A673 (cell line): ENCODE results near the gene P2RY1. TPM values are rescaled to one million over a fixed set of nuclear protein-coding genes. Genes with fewer than 3 reads are reported as not detected.

Experiments used
- BruUV-seq: library from RNA; stranded (reverse); fragments of 400-500 nt; replicated peaks from 2 replicates; lab custom pipeline; 2021; lab: Mats Ljungman, UMichigan
- CTCF ChIA-PET: fragments of 300-600 bp; sonication (Branson Sonifier 250); formaldehyde crosslinking; loops from one replicate; lab custom pipeline; 2022; ENCODE audit warnings: antibody characterized with exemption; lab: Charles Lee
- POLR2A ChIA-PET: fragments of 300-600 bp; sonication (Branson Sonifier 250); formaldehyde crosslinking; loops from one replicate; lab custom pipeline; 2022; ENCODE audit warnings: antibody characterized with exemption; ENCODE audit not compliant: low non-redundant PET; lab: Charles Lee
- DNase-seq: peaks from one replicate; pipeline ENCODE4 v3.0.0-alpha.2; 2015; ENCODE audit warnings: low spot score
- H3K27ac ChIP-seq: fragments of 200-600 bp; sonication (generic); 2 replicates; pipeline ENCODE4 v1.5.1; 2016; ENCODE audit warnings: mixed run types, low read depth, mild to moderate bottlenecking, mixed read lengths, antibody characterized with exemption, low read length; ENCODE audit not compliant: poor library complexity, severe bottlenecking
- H3K27me3 ChIP-seq: fragments of 200-600 bp; sonication (generic); replicated peaks from 2 replicates; pipeline ENCODE4 v1.6.1; 2017; ENCODE audit warnings: mixed run types, low read depth, mild to moderate bottlenecking, mixed read lengths, antibody characterized with exemption, low read length; ENCODE audit not compliant: insufficient read depth, poor library complexity
- H3K36me3 ChIP-seq: fragments of 200-600 bp; sonication (generic); 2 replicates; pipeline ENCODE4 v1.6.1; 2016; ENCODE audit warnings: mixed run types, mild to moderate bottlenecking, mixed read lengths, antibody characterized with exemption, low read length; ENCODE audit not compliant: insufficient read depth, poor library complexity, severe bottlenecking
- H3K4me1 ChIP-seq: fragments of 200-600 bp; sonication (generic); 2 replicates; pipeline ENCODE4 v1.6.1; 2017; ENCODE audit warnings: mixed run types, mild to moderate bottlenecking, mixed read lengths, antibody characterized with exemption, low read length; ENCODE audit not compliant: insufficient read depth, poor library complexity, severe bottlenecking
- H3K4me3 ChIP-seq: fragments of 200-600 bp; sonication (generic); 2 replicates; pipeline ENCODE4 v1.5.1; 2016; ENCODE audit warnings: low read depth, mixed run types, mild to moderate bottlenecking, mixed read lengths, low read length; ENCODE audit not compliant: poor library complexity, severe bottlenecking
- H3K9me3 ChIP-seq: fragments of 200-600 bp; sonication (generic); 2 replicates; pipeline ENCODE4 v1.6.1; 2016; ENCODE audit warnings: mixed run types, low read depth, mild to moderate bottlenecking, mixed read lengths, antibody characterized with exemption, low read length; ENCODE audit not compliant: poor library complexity, severe bottlenecking
- EZH2 ChIP-seq: fragments of 200-600 bp; sonication (generic); IDR thresholded peaks from 2 replicates; pipeline ENCODE4 v1.6.1; 2017; ENCODE audit warnings: borderline replicate concordance, low read depth, mild to moderate bottlenecking, mixed read lengths, antibody characterized with exemption, low read length; ENCODE audit not compliant: poor library complexity, severe bottlenecking
- intact Hi-C: fragments of 100-400 bp; cut with micrococcal nuclease; formaldehyde crosslinking; loops from one replicate; pipeline ENCODE4 v1.10.0; 2022; ENCODE audit not compliant: unreplicated experiment
- total RNA-seq: library from RNA; stranded (reverse); gene quantifications from 2 replicates; pipeline ENCODE4 v1.2.3, GENCODE V29; 2021
- TF ChIP-seq, protein P1 (sequence below): fragments of 300-800, 200-600 bp; sonication (generic); conservative IDR thresholded peaks from 2 replicates; pipeline ENCODE4 v1.5.1; 2017; ENCODE audit warnings: low read depth, mild to moderate bottlenecking, antibody characterized with exemption, low read length, moderate library complexity, mixed read lengths

Gene P2RY1
- total RNA-seq, 1 experiment from 2014 or later: 14.0 TPM

DNA sequence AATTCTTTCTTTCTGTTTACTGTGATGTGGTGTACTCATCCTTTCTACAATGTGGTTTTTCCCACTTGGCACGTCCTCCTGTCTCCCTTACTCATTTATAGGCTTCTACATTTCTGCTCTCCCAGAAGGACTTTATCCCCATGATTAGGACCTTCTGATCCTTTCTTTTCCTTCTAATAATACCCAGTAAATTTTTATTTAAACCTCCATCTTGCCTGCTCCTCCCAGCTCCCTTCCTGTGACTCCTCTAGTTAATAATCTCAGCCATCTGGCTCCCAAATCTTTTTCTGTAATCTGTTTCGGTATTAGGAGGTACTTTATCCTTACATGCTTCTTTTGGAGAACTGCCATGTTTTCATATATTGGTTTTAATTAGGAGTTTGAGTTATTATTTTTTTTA, 11.2 kb upstream of the P2RY1 start:
- DNase-seq: no peak
- Histone ChIP-seq H3K9me3 (no peaks in the 10 kb centered on the region), H3K4me3 (no peak overlapping the region), H3K27ac (no peak overlapping the region), H3K4me1 (peaks cover 34% of the 10 kb centered on the region), H3K36me3 (no peaks in the 10 kb centered on the region), H3K27me3 (no peaks in the 10 kb centered on the region)
- ChIA-PET CTCF (no interaction called here), POLR2A (no interaction called here)
- intact Hi-C loops: no loop called here
- TF ChIP-seq, protein P1, sequence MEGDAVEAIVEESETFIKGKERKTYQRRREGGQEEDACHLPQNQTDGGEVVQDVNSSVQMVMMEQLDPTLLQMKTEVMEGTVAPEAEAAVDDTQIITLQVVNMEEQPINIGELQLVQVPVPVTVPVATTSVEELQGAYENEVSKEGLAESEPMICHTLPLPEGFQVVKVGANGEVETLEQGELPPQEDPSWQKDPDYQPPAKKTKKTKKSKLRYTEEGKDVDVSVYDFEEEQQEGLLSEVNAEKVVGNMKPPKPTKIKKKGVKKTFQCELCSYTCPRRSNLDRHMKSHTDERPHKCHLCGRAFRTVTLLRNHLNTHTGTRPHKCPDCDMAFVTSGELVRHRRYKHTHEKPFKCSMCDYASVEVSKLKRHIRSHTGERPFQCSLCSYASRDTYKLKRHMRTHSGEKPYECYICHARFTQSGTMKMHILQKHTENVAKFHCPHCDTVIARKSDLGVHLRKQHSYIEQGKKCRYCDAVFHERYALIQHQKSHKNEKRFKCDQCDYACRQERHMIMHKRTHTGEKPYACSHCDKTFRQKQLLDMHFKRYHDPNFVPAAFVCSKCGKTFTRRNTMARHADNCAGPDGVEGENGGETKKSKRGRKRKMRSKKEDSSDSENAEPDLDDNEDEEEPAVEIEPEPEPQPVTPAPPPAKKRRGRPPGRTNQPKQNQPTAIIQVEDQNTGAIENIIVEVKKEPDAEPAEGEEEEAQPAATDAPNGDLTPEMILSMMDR: no peak
- no peak for TF ChIP-seq EZH2
- no TSS peak for BruUV-seq

DNA sequence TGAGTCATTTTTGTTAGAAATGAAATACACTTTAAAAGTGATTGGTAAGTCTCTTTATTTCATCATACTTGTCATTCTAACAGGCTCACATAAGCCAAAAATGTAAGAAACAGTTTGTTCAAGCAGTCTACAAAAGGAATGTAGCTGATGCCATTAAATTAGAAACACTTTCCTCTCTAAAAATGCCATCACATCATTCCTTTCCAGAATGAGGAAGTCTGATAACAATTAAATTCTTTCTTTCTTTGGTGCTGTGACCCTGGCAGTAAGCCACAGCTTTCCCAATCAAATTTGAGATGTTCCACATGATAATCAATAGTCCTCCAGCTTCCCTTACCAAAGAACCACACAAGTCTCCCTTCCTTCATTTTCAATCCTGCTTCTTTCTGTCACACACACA, 9.4 kb upstream of the P2RY1 start:
- intact Hi-C loops: no loop called here
- CTCF ChIA-PET: no interaction called here

DNA sequence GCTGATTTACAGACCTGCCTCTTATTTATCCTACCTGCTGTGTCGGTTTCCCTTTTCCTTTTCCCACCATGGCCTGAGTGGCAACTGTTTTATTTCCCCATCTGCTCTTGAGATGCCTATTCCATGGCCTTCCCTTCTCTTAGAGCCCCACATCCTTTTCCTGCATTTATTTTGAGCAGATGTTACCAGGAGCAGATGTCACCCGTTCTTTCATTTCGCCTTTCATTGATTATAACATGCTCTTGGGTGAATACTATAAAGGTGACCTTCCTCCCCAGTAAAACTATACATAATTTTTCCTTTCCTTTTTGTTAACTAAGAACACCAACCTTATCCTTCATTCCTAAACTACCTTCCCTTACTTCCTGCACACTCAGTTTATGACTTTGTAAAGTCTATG, 8.5 kb upstream of the P2RY1 start:
- intact Hi-C loops: no loop called here

More for the DNA sequence above, 9.4 kb upstream of the P2RY1 start:
- no peaks in the 10 kb centered on the region for H3K9me3 ChIP-seq
- POLR2A ChIA-PET: no interaction called here
- H3K27ac ChIP-seq: no peak overlapping the region
- DNase-seq: no peak
- H3K4me1 ChIP-seq: peaks cover 38% of the 10 kb centered on the region
- H3K4me3 ChIP-seq: no peak overlapping the region
- TF ChIP-seq, protein P1: no peak
- no peak for TF ChIP-seq EZH2
- no TSS peak for BruUV-seq
- no peaks in the 10 kb centered on the region for H3K36me3 ChIP-seq
- no peaks in the 10 kb centered on the region for H3K27me3 ChIP-seq

More for the DNA sequence above, 8.5 kb upstream of the P2RY1 start:
- no peaks in the 10 kb centered on the region for H3K36me3 ChIP-seq
- TF ChIP-seq, protein P1: no peak
- H3K9me3 ChIP-seq: no peaks in the 10 kb centered on the region
- peaks cover 45% of the 10 kb centered on the region for H3K4me1 ChIP-seq
- no peak overlapping the region for H3K27ac ChIP-seq
- H3K27me3 ChIP-seq: no peaks in the 10 kb centered on the region
- H3K4me3 ChIP-seq: no peak overlapping the region
- ChIA-PET CTCF (no interaction called here), POLR2A (no interaction called here)
- DNase-seq: no peak
- BruUV-seq: no TSS peak
